H9 (cell line): Measurements from ENCODE around the gene PFDN2. TPM values are rescaled to one million over a fixed set of nuclear protein-coding genes. Genes with fewer than 3 reads are reported as not detected.

Experiments used
- DNase-seq: peaks from one replicate; pipeline ENCODE4 v3.0.0-alpha.2; 2017
- H2AFZ ChIP-seq: one replicate; pipeline ENCODE4 v1.6.1; 2013; ENCODE audit warnings: mild to moderate bottlenecking, low read length, control low read depth, moderate library complexity
- H2AK5ac ChIP-seq: 2 replicates; pipeline ENCODE4 v1.6.1; 2013; ENCODE audit warnings: low read length, control low read depth, mixed read lengths; ENCODE audit not compliant: insufficient read length
- H2BK120ac ChIP-seq: one replicate; pipeline ENCODE4 v1.6.1; 2013; ENCODE audit warnings: low read depth, mild to moderate bottlenecking, low read length, control low read depth, inconsistent platforms; ENCODE audit not compliant: poor library complexity, severe bottlenecking
- H2BK12ac ChIP-seq: 2 replicates; pipeline ENCODE4 v1.6.1; 2013; ENCODE audit warnings: low read length, control low read depth, mixed read lengths, low read depth; ENCODE audit not compliant: insufficient read length
- H2BK15ac ChIP-seq: 2 replicates; pipeline ENCODE4 v1.6.1; 2013; ENCODE audit warnings: low read depth, low read length, control low read depth
- H2BK20ac ChIP-seq: one replicate; pipeline ENCODE4 v1.6.1; 2013; ENCODE audit warnings: low read depth, mild to moderate bottlenecking, low read length, control low read depth, inconsistent platforms; ENCODE audit not compliant: poor library complexity, severe bottlenecking
- H2BK5ac ChIP-seq: 2 replicates; pipeline ENCODE4 v1.6.1; 2013; ENCODE audit warnings: low read length, control low read depth, mixed read lengths; ENCODE audit not compliant: insufficient read length
- H3K14ac ChIP-seq: 2 replicates; pipeline ENCODE4 v1.6.1; 2013; ENCODE audit warnings: low read length, control low read depth; ENCODE audit not compliant: insufficient read depth
- H3K18ac ChIP-seq: 2 replicates; pipeline ENCODE4 v1.6.1; 2013; ENCODE audit warnings: low read depth, mild to moderate bottlenecking, mixed read lengths, low read length, control low read depth; ENCODE audit not compliant: insufficient read length
- H3K23ac ChIP-seq: 2 replicates; pipeline ENCODE4 v1.6.1; 2013; ENCODE audit warnings: low read length, control low read depth, mixed read lengths, low read depth; ENCODE audit not compliant: insufficient read length
- H3K23me2 ChIP-seq: 2 replicates; pipeline ENCODE4 v1.6.1; 2013; ENCODE audit warnings: low read depth, mild to moderate bottlenecking, mixed read lengths, low read length, control low read depth; ENCODE audit not compliant: insufficient read length, poor library complexity, severe bottlenecking
- H3K27ac ChIP-seq: 2 replicates; pipeline ENCODE4 v1.5.1; 2013; ENCODE audit warnings: low read length, control low read depth, mixed read lengths, low read depth; ENCODE audit not compliant: insufficient read length
- H3K27me3 ChIP-seq: 2 replicates; pipeline ENCODE4 v1.6.1; 2013; ENCODE audit warnings: low read length, control low read depth, inconsistent platforms; ENCODE audit not compliant: insufficient read depth
- H3K4ac ChIP-seq: 2 replicates; pipeline ENCODE4 v1.6.1; 2013; ENCODE audit warnings: low read depth, mild to moderate bottlenecking, control low read depth, inconsistent platforms, low read length, moderate library complexity
- H3K4me1 ChIP-seq: 2 replicates; pipeline ENCODE4 v1.6.1; 2013; ENCODE audit warnings: low read length, control low read depth, inconsistent platforms; ENCODE audit not compliant: insufficient read depth
- H3K4me2 ChIP-seq: 2 replicates; pipeline ENCODE4 v1.6.1; 2013; ENCODE audit warnings: low read length, control low read depth, mixed read lengths; ENCODE audit not compliant: insufficient read length, insufficient read depth
- H3K56ac ChIP-seq: 2 replicates; pipeline ENCODE4 v1.6.1; 2013; ENCODE audit warnings: low read depth, mild to moderate bottlenecking, mixed read lengths, low read length, control low read depth; ENCODE audit not compliant: insufficient read length
- H3K79me1 ChIP-seq: 2 replicates; pipeline ENCODE4 v1.6.1; 2013; ENCODE audit warnings: low read depth, mild to moderate bottlenecking, moderate library complexity, low read length, control low read depth, inconsistent platforms; ENCODE audit not compliant: insufficient read depth, poor library complexity, severe bottlenecking
- H3K79me2 ChIP-seq: 2 replicates; pipeline ENCODE4 v1.6.1; 2013; ENCODE audit warnings: low read length, control low read depth, inconsistent platforms; ENCODE audit not compliant: insufficient read depth
- H3K9ac ChIP-seq: 2 replicates; pipeline ENCODE4 v1.6.1; 2013; ENCODE audit warnings: low read length, control low read depth, mixed read lengths; ENCODE audit not compliant: insufficient read length; ENCODE audit errors: extremely low read depth
- H3K9me3 ChIP-seq: one replicate; pipeline ENCODE4 v1.6.1; 2013; ENCODE audit warnings: low read depth, low read length, inconsistent platforms; ENCODE audit not compliant: control insufficient read depth
- H3T11ph ChIP-seq: one replicate; pipeline ENCODE4 v1.6.1; 2013; ENCODE audit warnings: mild to moderate bottlenecking, low read length, control low read depth, inconsistent platforms
- H4K20me1 ChIP-seq: one replicate; pipeline ENCODE4 v1.6.1; 2013; ENCODE audit not compliant: control insufficient read depth, insufficient read length, insufficient read depth
- H4K5ac ChIP-seq: 2 replicates; pipeline ENCODE4 v1.6.1; 2013; ENCODE audit warnings: low read depth, mild to moderate bottlenecking, mixed read lengths, low read length, control low read depth; ENCODE audit not compliant: insufficient read length
- H4K8ac ChIP-seq: replicated peaks from 2 replicates; pipeline ENCODE4 v1.6.1; 2013; ENCODE audit warnings: low read length, control low read depth, mixed read lengths, low read depth; ENCODE audit not compliant: insufficient read length
- H4K91ac ChIP-seq: 2 replicates; pipeline ENCODE4 v1.6.1; 2013; ENCODE audit warnings: low read depth, mild to moderate bottlenecking, moderate library complexity, mixed read lengths, low read length, control low read depth; ENCODE audit not compliant: insufficient read length
- H3K27ac Mint-ChIP-seq, 3 experiments: 2 replicates in 2 of 3; 3 replicates in 1 of 3; pipeline ENCODE4 v1.8.0; 2020 to 2021; ENCODE audit warnings: mixed read lengths in 3 of 3, mild to moderate bottlenecking in 1 of 3, moderate library complexity in 1 of 3
- H3K27me3 Mint-ChIP-seq: 2 replicates; pipeline ENCODE4 v1.8.0; 2021; ENCODE audit warnings: low read depth, mild to moderate bottlenecking, moderate library complexity, mixed read lengths
- H3K36me3 Mint-ChIP-seq, 3 experiments: 2 replicates in 2 of 3; 3 replicates in 1 of 3; pipeline ENCODE4 v1.8.0; 2020 to 2021; ENCODE audit warnings: low read depth in 3 of 3, mixed read lengths in 3 of 3; ENCODE audit not compliant: insufficient read depth in 1 of 3
- H3K4me1 Mint-ChIP-seq, 2 experiments: 2 replicates each; pipeline ENCODE4 v1.8.0; 2020; ENCODE audit warnings: mixed read lengths in 2 of 2
- H3K4me3 Mint-ChIP-seq, 2 experiments: 2 replicates in 1 of 2; 3 replicates in 1 of 2; pipeline ENCODE4 v1.8.0; 2020 to 2021; ENCODE audit warnings: mild to moderate bottlenecking in 2 of 2, mixed read lengths in 2 of 2, moderate library complexity in 1 of 2
- H3K9me3 Mint-ChIP-seq, 2 experiments: 2 replicates in 1 of 2; 3 replicates in 1 of 2; pipeline ENCODE4 v1.8.0; 2020; ENCODE audit warnings: mild to moderate bottlenecking in 2 of 2, mixed read lengths in 2 of 2, moderate library complexity in 1 of 2
- WGBS: extraction: QIAGEN DNeasy Blood & Tissue Kit; methylation state at CpG from one replicate; pipeline ENCODE4 v1.1.7; 2013; ENCODE audit warnings: missing lambda C conversion rate, low lambda C conversion rate, mixed read lengths; ENCODE audit not compliant: insufficient read length; ENCODE audit errors: extremely low coverage; 5-methylcytosine and 5-hydroxymethylcytosine counted together
- total RNA-seq: library from RNA; stranded (reverse); gene quantifications from 2 replicates; pipeline ENCODE4 v1.2.1, GENCODE V29; 2021
- TF ChIP-seq, protein P1 (sequence below): fragments of 200-600 bp; sonication (generic); conservative IDR thresholded peaks from 3 replicates; pipeline ENCODE4 v1.8.0; 2021; ENCODE audit warnings: antibody characterized with exemption, mild to moderate bottlenecking

PFDN2 gene
- total RNA-seq, 1 experiment from 2014 or later, result 71.8 TPM

DNA sequence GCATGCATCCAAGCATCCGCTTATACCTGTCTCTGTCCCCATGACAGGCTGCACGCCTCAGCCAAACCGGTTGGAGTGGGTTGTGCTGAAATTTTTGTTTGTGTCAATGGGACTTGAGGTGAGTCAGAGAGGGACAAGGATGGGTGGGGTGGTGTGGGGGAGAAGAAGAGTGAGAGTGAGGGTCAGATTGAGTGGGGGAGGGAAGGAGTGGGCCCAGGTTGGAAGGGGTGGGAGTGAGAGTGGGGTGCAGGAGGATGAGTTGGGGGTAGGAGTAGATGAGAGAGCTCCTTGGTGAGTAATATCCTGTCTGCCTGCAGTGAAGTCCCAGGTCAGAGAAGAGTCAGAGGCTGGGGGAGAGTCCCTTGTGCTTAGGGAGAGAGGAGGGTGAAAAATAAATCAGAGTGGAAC is 25.2 kb downstream of the PFDN2 start:
- Histone ChIP-seq H3K9me3 (no peaks in the 10 kb centered on the region), H2BK15ac (no peak overlapping the region), H3K79me2 (no peaks in the 10 kb centered on the region), H3K79me1 (no peaks in the 10 kb centered on the region), H3K14ac (no peak overlapping the region), H2BK5ac (no peak overlapping the region), H4K20me1 (no peaks in the 10 kb centered on the region), H2BK12ac (no peak overlapping the region), H4K8ac (no peak overlapping the region), H3K56ac (no peak overlapping the region), H2AFZ (no peak overlapping the region), H3K23me2 (no peaks in the 10 kb centered on the region), H2BK120ac (no peak overlapping the region), H2BK20ac (no peak overlapping the region), H3K27me3 (no peaks in the 10 kb centered on the region; the same call in 1 of the 2 replicates), H3K23ac (no peak overlapping the region), H3K18ac (no peak overlapping the region), H3K4me1 (no peaks in the 10 kb centered on the region), H3K9ac (no peak overlapping the region), H4K5ac (no peak overlapping the region), H3K4ac (no peak overlapping the region), H4K91ac (no peak overlapping the region), H3K4me2 (no peak overlapping the region), H3T11ph (no peak overlapping the region), H2AK5ac (no peak overlapping the region), H3K27ac (no peak overlapping the region)
- no peak for DNase-seq
- Mint-ChIP-seq H3K9me3 (no peaks in the 10 kb centered on the region; a peak in 1 of 5 replicates), H3K4me1 (peaks cover 10 to 11% of the 10 kb centered on the region in 2 experiments), H3K27ac (no peak overlapping the region; a peak in 1 of 7 replicates), H3K4me3 (no peak overlapping the region), H3K27me3 (peaks cover 11% of the 10 kb centered on the region), H3K36me3 (no peaks in the 10 kb centered on the region)
- TF ChIP-seq, protein P1, sequence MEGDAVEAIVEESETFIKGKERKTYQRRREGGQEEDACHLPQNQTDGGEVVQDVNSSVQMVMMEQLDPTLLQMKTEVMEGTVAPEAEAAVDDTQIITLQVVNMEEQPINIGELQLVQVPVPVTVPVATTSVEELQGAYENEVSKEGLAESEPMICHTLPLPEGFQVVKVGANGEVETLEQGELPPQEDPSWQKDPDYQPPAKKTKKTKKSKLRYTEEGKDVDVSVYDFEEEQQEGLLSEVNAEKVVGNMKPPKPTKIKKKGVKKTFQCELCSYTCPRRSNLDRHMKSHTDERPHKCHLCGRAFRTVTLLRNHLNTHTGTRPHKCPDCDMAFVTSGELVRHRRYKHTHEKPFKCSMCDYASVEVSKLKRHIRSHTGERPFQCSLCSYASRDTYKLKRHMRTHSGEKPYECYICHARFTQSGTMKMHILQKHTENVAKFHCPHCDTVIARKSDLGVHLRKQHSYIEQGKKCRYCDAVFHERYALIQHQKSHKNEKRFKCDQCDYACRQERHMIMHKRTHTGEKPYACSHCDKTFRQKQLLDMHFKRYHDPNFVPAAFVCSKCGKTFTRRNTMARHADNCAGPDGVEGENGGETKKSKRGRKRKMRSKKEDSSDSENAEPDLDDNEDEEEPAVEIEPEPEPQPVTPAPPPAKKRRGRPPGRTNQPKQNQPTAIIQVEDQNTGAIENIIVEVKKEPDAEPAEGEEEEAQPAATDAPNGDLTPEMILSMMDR, result no peak
- WGBS, result no CpG with 5 or more reads among the region's 3 CpGs
